ENCODE data around the gene SSRP1. TPM values are rescaled to one million over a fixed set of nuclear protein-coding genes. Genes with fewer than 3 reads are reported as not detected.
A peak's percentile ranks its signal among the peaks of the same experiment; 100 is the strongest.

SSRP1 gene
- total RNA-seq, 1 donor from 2014 or later, result 120 TPM

DNA sequence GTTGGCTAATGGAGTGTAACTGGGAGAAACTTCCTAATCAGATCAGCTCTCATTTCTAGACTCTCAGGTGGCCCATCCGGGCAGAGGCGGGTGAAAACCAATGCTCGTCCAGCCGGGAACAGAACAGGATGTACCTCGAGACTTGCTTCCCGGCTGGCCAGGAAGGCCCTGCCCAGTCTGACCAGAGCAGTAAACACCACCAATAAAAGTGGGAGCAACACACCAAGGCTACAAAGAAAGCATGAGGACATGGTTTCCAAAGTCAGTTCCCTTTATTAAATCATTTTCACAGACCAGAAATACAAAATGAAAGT is 10.0 kb downstream of the SSRP1 start:
- POLR2A ChIA-PET, result interaction anchor here (1.0 to 3.5 kb wide), 8 partner anchors 10 to 416 kb away, joined by 3 to 92 read pairs (median 6); partner anchors contain the start of genes SELENOH, SLC43A1, SSRP1 and TIMM10
- H3K9me3 Mint-ChIP-seq, result no peaks in the 10 kb centered on the region
- peaks cover 38% of the 10 kb centered on the region for H3K4me1 Mint-ChIP-seq
- TF ChIP-seq, protein P1, sequence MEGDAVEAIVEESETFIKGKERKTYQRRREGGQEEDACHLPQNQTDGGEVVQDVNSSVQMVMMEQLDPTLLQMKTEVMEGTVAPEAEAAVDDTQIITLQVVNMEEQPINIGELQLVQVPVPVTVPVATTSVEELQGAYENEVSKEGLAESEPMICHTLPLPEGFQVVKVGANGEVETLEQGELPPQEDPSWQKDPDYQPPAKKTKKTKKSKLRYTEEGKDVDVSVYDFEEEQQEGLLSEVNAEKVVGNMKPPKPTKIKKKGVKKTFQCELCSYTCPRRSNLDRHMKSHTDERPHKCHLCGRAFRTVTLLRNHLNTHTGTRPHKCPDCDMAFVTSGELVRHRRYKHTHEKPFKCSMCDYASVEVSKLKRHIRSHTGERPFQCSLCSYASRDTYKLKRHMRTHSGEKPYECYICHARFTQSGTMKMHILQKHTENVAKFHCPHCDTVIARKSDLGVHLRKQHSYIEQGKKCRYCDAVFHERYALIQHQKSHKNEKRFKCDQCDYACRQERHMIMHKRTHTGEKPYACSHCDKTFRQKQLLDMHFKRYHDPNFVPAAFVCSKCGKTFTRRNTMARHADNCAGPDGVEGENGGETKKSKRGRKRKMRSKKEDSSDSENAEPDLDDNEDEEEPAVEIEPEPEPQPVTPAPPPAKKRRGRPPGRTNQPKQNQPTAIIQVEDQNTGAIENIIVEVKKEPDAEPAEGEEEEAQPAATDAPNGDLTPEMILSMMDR (IDR thresholded peaks at IDR 0.05), result no peak
- H3K4me3 Mint-ChIP-seq, result peak overlapping the region; percentile 89
- DNase-seq (no peak), ATAC-seq (ENCODE audit: low read depth) (no peak)
- CTCF ChIA-PET, result interaction anchor here (0.6 to 1.4 kb wide), 5 partner anchors 10 to 421 kb away, joined by 3 to 8 read pairs (median 3); partner anchors contain the start of gene SSRP1
- H3K27ac Mint-ChIP-seq, result peak overlapping the region; percentile 95
- H3K36me3 Mint-ChIP-seq (ENCODE audit: low read depth), result peaks cover 58% of the 10 kb centered on the region
- intact Hi-C loops (cut with micrococcal nuclease), result loop anchor here (1.0 to 10.0 kb wide), 5 partner anchors 10 to 1253 kb away; partner anchors contain the start of genes SSRP1 and TIMM10
- no peaks in the 10 kb centered on the region for H3K27me3 Mint-ChIP-seq

DNA sequence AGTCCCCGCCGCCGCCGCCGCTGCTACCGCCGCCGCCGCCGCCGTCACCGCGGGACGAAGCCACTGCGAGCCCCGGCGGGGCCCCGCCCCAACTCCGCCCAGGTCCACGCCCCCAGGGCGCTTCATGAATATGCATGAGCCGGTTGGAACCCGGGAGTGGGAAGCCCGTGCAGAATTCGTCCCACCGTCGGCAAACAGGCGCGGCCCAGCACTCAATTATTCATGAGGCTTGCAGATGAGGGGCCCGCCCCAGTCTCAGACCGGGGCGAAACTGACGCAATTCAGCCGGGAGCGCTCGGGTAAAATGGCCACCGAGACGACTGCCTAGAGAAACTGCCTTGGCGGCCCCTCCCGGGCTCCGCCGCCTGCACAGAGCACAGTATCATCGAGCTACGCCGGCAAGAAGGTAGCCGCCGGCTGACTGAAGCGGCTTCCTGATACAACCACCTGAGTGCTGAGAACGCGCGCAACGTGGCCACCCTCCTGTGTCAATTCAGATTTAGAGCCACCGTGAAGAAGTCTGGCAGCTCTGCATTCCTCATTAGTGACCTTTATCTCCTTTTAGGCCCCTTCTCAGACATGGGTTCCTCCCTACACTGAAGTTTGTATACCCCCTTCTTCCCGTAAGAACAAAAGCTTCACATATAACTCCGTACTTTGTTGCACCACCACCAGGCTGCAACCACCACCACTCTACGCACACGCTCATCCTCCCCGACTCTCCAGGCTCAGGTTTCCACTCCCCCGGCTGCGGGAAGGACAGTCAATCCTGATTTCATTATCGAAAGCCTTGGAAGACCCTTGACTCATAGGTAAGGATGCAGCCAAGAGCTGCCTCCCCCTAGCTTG is 10.6 kb downstream of the SSRP1 start, which contains the start of gene TNKS1BP1:
Gene TNKS1BP1 (minus strand): TSS at position 67 of the 849 bp plus-strand sequence. CDS start 3,067 bp downstream, outside the sequence.
- Mint-ChIP-seq H3K27me3 (no peaks in the 10 kb centered on the region), H3K27ac (peak within 1 kb of the TSS; percentile 95), H3K4me1 (peaks cover 34% of the 10 kb centered on the region), H3K9me3 (no peaks in the 10 kb centered on the region), H3K4me3 (peak within 1 kb of the TSS; percentile 89), H3K36me3 (ENCODE audit: low read depth) (peaks cover 52% of the 10 kb centered on the region)
- TF ChIP-seq, protein P1 (IDR thresholded peaks at IDR 0.05), result no peak
- ChIA-PET CTCF (interaction anchor here (0.6 to 1.4 kb wide), 4 partner anchors 11 to 422 kb away, joined by 3 to 8 read pairs (median 4); partner anchors contain the start of gene SSRP1), POLR2A (interaction anchor here (0.6 to 3.5 kb wide), 9 partner anchors 11 to 416 kb away, joined by 3 to 92 read pairs (median 5); partner anchors contain the start of genes SELENOH, SLC43A1, SSRP1 and TIMM10)
- intact Hi-C loops (cut with micrococcal nuclease), result loop anchor here (1.0 to 10.0 kb wide), 5 partner anchors 10 to 1253 kb away; partner anchors contain the start of genes SSRP1 and TIMM10
- ATAC-seq (ENCODE audit: low read depth) (peak; percentile 88), DNase-seq (peak; percentile 89)

DNA sequence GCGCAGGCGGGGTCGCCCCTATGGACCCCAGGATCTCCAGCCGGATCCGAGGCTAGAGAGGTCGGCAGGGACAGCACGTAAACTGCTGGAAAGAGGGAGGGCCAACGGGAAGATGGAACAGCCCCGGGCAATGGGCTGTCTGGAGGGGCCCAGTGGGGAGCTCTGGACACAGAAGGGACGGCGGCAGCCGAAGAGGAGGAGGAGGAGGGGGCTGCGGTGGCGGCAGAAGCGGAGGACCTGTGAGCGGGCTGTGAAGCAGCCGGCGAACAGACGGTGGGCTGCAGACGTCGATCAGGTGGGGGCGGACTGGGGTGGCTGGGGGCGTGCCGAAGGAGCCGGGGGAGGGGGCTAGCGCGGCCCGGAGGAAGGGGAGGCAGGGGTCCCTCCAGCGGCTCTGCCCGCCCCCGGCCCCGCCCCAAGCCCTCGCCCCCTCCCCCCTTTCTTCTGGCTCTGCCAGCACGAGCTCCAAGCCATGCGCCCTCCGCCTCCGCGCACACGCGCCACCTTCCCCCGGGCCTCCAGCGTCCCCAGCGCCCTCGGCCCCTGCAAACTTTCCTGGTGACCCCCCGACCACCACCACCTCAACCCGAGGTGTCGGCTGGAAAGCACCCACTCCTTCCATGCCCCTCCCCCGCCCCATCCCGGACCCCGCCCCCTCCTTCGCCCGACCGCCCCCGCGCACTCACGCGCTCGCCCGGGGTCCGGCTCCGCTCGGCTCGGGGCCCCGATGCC is 11.4 kb downstream of the SSRP1 start:
- intact Hi-C loops (cut with micrococcal nuclease), result loop anchor here (10.0 kb wide), 1 partner anchor 1200 kb away; no protein-coding TSS in a partner anchor
- TF ChIP-seq, protein P1 (IDR thresholded peaks at IDR 0.05), result no peak
- ChIA-PET CTCF (interaction anchor here (1.4 kb wide), 1 partner anchor 21 kb away, joined by 5 read pairs; no protein-coding TSS in a partner anchor), POLR2A (interaction anchor here (0.6 to 3.5 kb wide), 8 partner anchors 11 to 417 kb away, joined by 4 to 92 read pairs (median 5); partner anchors contain the start of genes SELENOH, SLC43A1, SSRP1 and TIMM10)
- Mint-ChIP-seq H3K27ac (peak overlapping the region; percentile 71), H3K4me3 (peak overlapping the region; percentile 86), H3K27me3 (no peaks in the 10 kb centered on the region), H3K4me1 (peaks cover 28% of the 10 kb centered on the region), H3K36me3 (ENCODE audit: low read depth) (peaks cover 44% of the 10 kb centered on the region), H3K9me3 (no peaks in the 10 kb centered on the region)
- ATAC-seq (ENCODE audit: low read depth), result no peak
- DNase-seq, result no peak

DNA sequence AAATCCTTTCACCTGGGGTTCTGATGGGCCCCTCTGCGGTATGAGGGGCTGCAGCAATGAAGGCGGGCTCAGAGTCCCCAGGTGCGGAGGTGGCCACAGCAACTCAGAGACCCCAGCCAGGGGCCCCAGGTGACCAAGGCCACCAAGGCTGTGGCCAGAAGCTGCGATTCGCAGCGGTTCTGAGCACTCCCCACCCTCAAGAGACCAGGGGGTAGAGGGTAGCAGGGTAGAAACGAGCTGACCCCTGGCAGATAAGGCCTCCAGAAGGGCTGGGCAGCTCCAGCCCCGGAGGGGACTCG is 11.9 kb downstream of the SSRP1 start:
- Mint-ChIP-seq H3K27ac (peak overlapping the region; percentile 71), H3K4me1 (peaks cover 28% of the 10 kb centered on the region), H3K9me3 (no peaks in the 10 kb centered on the region), H3K4me3 (peak overlapping the region; percentile 86), H3K27me3 (no peaks in the 10 kb centered on the region), H3K36me3 (ENCODE audit: low read depth) (peaks cover 41% of the 10 kb centered on the region)
- ATAC-seq (ENCODE audit: low read depth), result no peak
- no peak for DNase-seq
- intact Hi-C loops (cut with micrococcal nuclease), result loop anchor here (10.0 kb wide), 1 partner anchor 1201 kb away; no protein-coding TSS in a partner anchor
- TF ChIP-seq, protein P1 (IDR thresholded peaks at IDR 0.05), result no peak
- ChIA-PET CTCF (no interaction called here), POLR2A (interaction anchor here (0.6 to 3.5 kb wide), 4 partner anchors 12 to 242 kb away, joined by 5 to 92 read pairs (median 6); partner anchors contain the start of genes SSRP1 and TIMM10)
